Measurements from ENCODE around the gene ATPAF1. TPM values are rescaled to one million over a fixed set of nuclear protein-coding genes. Genes with fewer than 3 reads are reported as not detected.

ATPAF1 gene
- total and polyA plus RNA-seq, 10 of the 15 experiments (the other 5 are each of a cell fraction or from before 2014, with no cell fraction given): 15.2 to 93.5 (median 48.4) TPM

DNA sequence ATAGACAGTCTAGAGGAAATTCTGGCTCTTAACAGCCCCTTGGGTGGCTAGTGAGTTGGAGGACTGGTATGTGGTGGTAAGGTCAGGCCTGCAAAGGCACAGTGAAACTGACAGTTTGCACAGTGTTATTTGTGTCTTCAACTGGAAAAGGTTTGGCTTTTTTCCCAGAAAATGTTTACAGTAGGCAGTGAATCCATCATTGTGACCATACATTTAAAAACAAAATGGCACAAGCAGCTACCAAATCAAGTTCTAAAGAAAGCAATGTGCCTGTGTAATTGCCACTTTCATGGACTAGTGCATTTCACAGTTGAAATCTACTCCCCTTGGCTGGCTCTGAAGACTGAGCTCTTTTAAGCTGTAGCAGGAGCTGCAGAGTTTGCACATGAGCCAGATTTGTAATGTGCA lies 24.8 kb downstream of the ATPAF1 start:
- Histone ChIP-seq H3K79me2 (ENCODE audit: control insufficient read depth, insufficient read depth, low read length) (no peaks in the 10 kb centered on the region), H3K9me3 (replicated peaks; ENCODE audit: control insufficient read depth, insufficient read depth, low read length) (no peaks in the 10 kb centered on the region), H3K27ac (ENCODE audit: control insufficient read depth, insufficient read depth) (no peak overlapping the region), H3K4me2 (ENCODE audit: control insufficient read depth, insufficient read depth) (no peak overlapping the region), H2AFZ (ENCODE audit: control insufficient read depth, low read depth, low read length) (no peak overlapping the region), H3K27me3 (replicated peaks in 1 of 2; ENCODE audit: control insufficient read depth in 2 of 2, insufficient read depth in 2 of 2, low read length in 1 of 2) (no peaks in the 10 kb centered on the region), H3K4me1 (ENCODE audit: control insufficient read depth, insufficient read depth, low read length) (no peaks in the 10 kb centered on the region), H3K36me3 (ENCODE audit: control insufficient read depth in 2 of 2, insufficient read depth in 2 of 2, low read length in 1 of 2) (peaks cover 0 to 1% of the 10 kb centered on the region in 2 experiments; a peak in 2 of 4 replicates), H3K9ac (ENCODE audit: control insufficient read depth, insufficient read depth, low read length) (no peak overlapping the region), H3K4me3 (no peak overlapping the region), H4K20me1 (ENCODE audit: control insufficient read depth, insufficient read depth) (no peaks in the 10 kb centered on the region)
- DNase-seq (ENCODE audit: low read depth, low spot score) (no peak), ATAC-seq (no peak), FAIRE-seq (no peak)
- intact Hi-C loops (cut with micrococcal nuclease; ENCODE audit: unreplicated experiment): no loop called here
- BruUV-seq (replicated peaks): no TSS peak
- ChIA-PET POLR2A (no interaction called here), RAD21 (ENCODE audit: unreplicated experiment) (no interaction called here), CTCF (interaction anchor here (1.0 to 2.0 kb wide), 2 partner anchors 12 to 114 kb away, joined by 3 to 4 read pairs; no protein-coding TSS in a partner anchor), SMC1A (ENCODE audit: uncharacterized antibody, unreplicated experiment) (interaction anchor here (1.7 kb wide), 1 partner anchor 24 kb away, joined by 4 read pairs; no protein-coding TSS in a partner anchor)
- no peak for TF ChIP-seq KDM1A (IDR thresholded peaks at IDR 0.05; ENCODE audit: borderline replicate concordance)
- in situ Hi-C loops (cut with MboI): no loop called here

DNA sequence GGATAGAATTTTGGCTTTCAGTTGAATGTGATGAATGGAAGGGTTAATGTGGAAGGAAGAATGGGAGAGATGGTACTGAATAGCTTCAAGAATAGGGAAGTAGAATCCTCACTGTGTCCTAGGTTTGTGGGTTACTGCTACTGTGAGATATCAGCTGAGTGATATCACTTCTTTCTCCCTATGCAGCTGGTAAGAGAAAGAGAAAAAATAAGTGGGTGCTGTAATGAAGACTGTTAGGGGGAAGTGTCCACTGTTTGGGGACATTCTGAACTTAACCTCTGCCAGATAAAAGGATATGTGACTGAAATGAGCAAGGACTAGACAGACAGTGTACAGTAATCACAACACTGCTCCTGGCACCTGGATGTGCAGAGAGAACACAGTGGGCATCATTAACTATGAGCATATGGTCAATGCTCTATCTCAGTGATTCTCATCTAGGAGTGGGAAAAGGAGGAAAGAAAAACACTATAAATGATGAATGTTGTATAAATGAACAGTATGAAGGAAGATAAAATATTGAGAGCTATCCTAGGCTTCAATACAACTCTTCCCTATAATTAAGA lies 26.0 kb downstream of the ATPAF1 start:
- Histone ChIP-seq H3K9ac (ENCODE audit: control insufficient read depth, insufficient read depth, low read length) (no peak overlapping the region), H2AFZ (ENCODE audit: control insufficient read depth, low read depth, low read length) (no peak overlapping the region), H4K20me1 (ENCODE audit: control insufficient read depth, insufficient read depth) (no peaks in the 10 kb centered on the region), H3K36me3 (ENCODE audit: control insufficient read depth in 2 of 2, insufficient read depth in 2 of 2, low read length in 1 of 2) (no peaks in the 10 kb centered on the region; a peak in 2 of 4 replicates), H3K4me3 (no peak overlapping the region), H3K27ac (ENCODE audit: control insufficient read depth, insufficient read depth) (no peak overlapping the region), H3K9me3 (replicated peaks; ENCODE audit: control insufficient read depth, insufficient read depth, low read length) (no peaks in the 10 kb centered on the region), H3K79me2 (ENCODE audit: control insufficient read depth, insufficient read depth, low read length) (no peaks in the 10 kb centered on the region), H3K27me3 (replicated peaks in 1 of 2; ENCODE audit: control insufficient read depth in 2 of 2, insufficient read depth in 2 of 2, low read length in 1 of 2) (no peaks in the 10 kb centered on the region), H3K4me2 (ENCODE audit: control insufficient read depth, insufficient read depth) (no peak overlapping the region), H3K4me1 (ENCODE audit: control insufficient read depth, insufficient read depth, low read length) (no peaks in the 10 kb centered on the region)
- in situ Hi-C loops (cut with MboI): no loop called here
- BruUV-seq (replicated peaks): no TSS peak
- CTCF ChIA-PET: interaction anchor here (2.0 kb wide), 1 partner anchor 113 kb away, joined by 4 read pairs; no protein-coding TSS in a partner anchor
- DNase-seq (ENCODE audit: low read depth, low spot score) (no peak), FAIRE-seq (no peak), ATAC-seq (no peak)
- SMC1A ChIA-PET (ENCODE audit: uncharacterized antibody, unreplicated experiment): interaction anchor here (1.0 kb wide), 1 partner anchor 17 kb away, joined by 3 read pairs; no protein-coding TSS in a partner anchor
- RAD21 ChIA-PET (ENCODE audit: unreplicated experiment): no interaction called here
- intact Hi-C loops (cut with micrococcal nuclease; ENCODE audit: unreplicated experiment): no loop called here
- POLR2A ChIA-PET: no interaction called here
- TF ChIP-seq STAT3 (IDR thresholded peaks at IDR 0.05; ENCODE audit: low read depth, low read length) (no peak), TAF1 (IDR thresholded peaks at IDR 0.05; ENCODE audit: borderline replicate concordance, low read depth, low read length) (no peak), NFIC (IDR thresholded peaks at IDR 0.05; ENCODE audit: low read depth, low read length) (no peak), IKZF2 (IDR thresholded peaks at IDR 0.05) (no peak), RCOR1 (conservative IDR thresholded peaks at IDR 0.05; ENCODE audit: low read depth, low read length) (no peak), ETV6 (conservative IDR thresholded peaks at IDR 0.05 in 1 of 2, IDR thresholded peaks at IDR 0.05 in 1 of 2; ENCODE audit: borderline replicate concordance in 1 of 2, low read depth in 1 of 2) (no peak), NR2F1 (conservative IDR thresholded peaks at IDR 0.05) (no peak)
- TF ChIP-seq, protein P1, sequence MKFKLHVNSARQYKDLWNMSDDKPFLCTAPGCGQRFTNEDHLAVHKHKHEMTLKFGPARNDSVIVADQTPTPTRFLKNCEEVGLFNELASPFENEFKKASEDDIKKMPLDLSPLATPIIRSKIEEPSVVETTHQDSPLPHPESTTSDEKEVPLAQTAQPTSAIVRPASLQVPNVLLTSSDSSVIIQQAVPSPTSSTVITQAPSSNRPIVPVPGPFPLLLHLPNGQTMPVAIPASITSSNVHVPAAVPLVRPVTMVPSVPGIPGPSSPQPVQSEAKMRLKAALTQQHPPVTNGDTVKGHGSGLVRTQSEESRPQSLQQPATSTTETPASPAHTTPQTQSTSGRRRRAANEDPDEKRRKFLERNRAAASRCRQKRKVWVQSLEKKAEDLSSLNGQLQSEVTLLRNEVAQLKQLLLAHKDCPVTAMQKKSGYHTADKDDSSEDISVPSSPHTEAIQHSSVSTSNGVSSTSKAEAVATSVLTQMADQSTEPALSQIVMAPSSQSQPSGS (IDR thresholded peaks at IDR 0.05; ENCODE audit: low read length): no peak
- TF ChIP-seq, protein P2, sequence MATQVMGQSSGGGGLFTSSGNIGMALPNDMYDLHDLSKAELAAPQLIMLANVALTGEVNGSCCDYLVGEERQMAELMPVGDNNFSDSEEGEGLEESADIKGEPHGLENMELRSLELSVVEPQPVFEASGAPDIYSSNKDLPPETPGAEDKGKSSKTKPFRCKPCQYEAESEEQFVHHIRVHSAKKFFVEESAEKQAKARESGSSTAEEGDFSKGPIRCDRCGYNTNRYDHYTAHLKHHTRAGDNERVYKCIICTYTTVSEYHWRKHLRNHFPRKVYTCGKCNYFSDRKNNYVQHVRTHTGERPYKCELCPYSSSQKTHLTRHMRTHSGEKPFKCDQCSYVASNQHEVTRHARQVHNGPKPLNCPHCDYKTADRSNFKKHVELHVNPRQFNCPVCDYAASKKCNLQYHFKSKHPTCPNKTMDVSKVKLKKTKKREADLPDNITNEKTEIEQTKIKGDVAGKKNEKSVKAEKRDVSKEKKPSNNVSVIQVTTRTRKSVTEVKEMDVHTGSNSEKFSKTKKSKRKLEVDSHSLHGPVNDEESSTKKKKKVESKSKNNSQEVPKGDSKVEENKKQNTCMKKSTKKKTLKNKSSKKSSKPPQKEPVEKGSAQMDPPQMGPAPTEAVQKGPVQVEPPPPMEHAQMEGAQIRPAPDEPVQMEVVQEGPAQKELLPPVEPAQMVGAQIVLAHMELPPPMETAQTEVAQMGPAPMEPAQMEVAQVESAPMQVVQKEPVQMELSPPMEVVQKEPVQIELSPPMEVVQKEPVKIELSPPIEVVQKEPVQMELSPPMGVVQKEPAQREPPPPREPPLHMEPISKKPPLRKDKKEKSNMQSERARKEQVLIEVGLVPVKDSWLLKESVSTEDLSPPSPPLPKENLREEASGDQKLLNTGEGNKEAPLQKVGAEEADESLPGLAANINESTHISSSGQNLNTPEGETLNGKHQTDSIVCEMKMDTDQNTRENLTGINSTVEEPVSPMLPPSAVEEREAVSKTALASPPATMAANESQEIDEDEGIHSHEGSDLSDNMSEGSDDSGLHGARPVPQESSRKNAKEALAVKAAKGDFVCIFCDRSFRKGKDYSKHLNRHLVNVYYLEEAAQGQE (IDR thresholded peaks at IDR 0.05; ENCODE audit: low read depth, low read length): no peak
- TF ChIP-seq, protein P3, sequence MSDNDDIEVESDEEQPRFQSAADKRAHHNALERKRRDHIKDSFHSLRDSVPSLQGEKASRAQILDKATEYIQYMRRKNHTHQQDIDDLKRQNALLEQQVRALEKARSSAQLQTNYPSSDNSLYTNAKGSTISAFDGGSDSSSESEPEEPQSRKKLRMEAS (IDR thresholded peaks at IDR 0.05; ENCODE audit: low read depth, low read length): no peak
- TF ChIP-seq, protein P4, sequence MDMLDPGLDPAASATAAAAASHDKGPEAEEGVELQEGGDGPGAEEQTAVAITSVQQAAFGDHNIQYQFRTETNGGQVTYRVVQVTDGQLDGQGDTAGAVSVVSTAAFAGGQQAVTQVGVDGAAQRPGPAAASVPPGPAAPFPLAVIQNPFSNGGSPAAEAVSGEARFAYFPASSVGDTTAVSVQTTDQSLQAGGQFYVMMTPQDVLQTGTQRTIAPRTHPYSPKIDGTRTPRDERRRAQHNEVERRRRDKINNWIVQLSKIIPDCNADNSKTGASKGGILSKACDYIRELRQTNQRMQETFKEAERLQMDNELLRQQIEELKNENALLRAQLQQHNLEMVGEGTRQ (IDR thresholded peaks at IDR 0.05; ENCODE audit: borderline replicate concordance, low read depth, low read length): no peak
